Measurements from ENCODE around the gene RNF103. TPM values are rescaled to one million over a fixed set of nuclear protein-coding genes. Genes with fewer than 3 reads are reported as not detected.

The RNF103 gene
- total RNA-seq, 1 experiment from 2014 or later, result 12.4 TPM

DNA sequence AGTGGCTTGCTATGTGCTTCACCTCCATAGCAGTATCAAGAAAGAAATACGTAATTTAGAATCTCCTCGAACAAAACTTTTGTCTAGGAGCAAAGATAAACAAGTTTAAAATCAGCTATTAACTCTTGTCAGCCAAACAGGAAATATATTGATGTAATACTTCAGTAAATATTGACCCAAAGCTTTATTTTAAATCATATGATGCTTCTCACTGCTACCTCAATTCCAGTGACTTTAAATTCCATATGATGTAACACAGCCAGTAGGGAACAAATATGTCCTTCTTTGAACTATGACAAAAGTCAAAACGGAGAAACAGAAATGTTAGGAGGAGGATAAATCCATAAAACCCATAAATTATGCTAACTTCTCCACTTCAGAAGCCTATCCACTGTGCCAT lies 7.2 kb downstream of the RNF103 start:
- ChIA-PET POLR2A (interaction anchor here (0.8 to 1.3 kb wide), 3 partner anchors 12 to 174 kb away, joined by 3 to 4 read pairs (median 3); partner anchors contain the start of gene CHMP3), CTCF (no interaction called here)
- H3K27me3 Mint-ChIP-seq (ENCODE audit: insufficient read depth, unreplicated experiment), result no peaks in the 10 kb centered on the region
- intact Hi-C loops (cut with micrococcal nuclease), result no loop called here
- BruUV-seq (replicated peaks), result no TSS peak
- TF ChIP-seq, protein P1, sequence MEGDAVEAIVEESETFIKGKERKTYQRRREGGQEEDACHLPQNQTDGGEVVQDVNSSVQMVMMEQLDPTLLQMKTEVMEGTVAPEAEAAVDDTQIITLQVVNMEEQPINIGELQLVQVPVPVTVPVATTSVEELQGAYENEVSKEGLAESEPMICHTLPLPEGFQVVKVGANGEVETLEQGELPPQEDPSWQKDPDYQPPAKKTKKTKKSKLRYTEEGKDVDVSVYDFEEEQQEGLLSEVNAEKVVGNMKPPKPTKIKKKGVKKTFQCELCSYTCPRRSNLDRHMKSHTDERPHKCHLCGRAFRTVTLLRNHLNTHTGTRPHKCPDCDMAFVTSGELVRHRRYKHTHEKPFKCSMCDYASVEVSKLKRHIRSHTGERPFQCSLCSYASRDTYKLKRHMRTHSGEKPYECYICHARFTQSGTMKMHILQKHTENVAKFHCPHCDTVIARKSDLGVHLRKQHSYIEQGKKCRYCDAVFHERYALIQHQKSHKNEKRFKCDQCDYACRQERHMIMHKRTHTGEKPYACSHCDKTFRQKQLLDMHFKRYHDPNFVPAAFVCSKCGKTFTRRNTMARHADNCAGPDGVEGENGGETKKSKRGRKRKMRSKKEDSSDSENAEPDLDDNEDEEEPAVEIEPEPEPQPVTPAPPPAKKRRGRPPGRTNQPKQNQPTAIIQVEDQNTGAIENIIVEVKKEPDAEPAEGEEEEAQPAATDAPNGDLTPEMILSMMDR (IDR thresholded peaks at IDR 0.05; ENCODE audit: unreplicated experiment), result no peak
- H3K9me3 Mint-ChIP-seq (ENCODE audit: unreplicated experiment), result no peaks in the 10 kb centered on the region
- H3K27ac Mint-ChIP-seq (ENCODE audit: low read depth, unreplicated experiment), result no peak overlapping the region
- no peak for DNase-seq (ENCODE audit: unreplicated experiment)
- no peak overlapping the region for H3K4me3 Mint-ChIP-seq (ENCODE audit: unreplicated experiment)
- peaks cover 58% of the 10 kb centered on the region for H3K36me3 Mint-ChIP-seq (ENCODE audit: insufficient read depth, unreplicated experiment)
- H3K4me1 Mint-ChIP-seq (ENCODE audit: insufficient read depth, unreplicated experiment), result peaks cover 11% of the 10 kb centered on the region

DNA sequence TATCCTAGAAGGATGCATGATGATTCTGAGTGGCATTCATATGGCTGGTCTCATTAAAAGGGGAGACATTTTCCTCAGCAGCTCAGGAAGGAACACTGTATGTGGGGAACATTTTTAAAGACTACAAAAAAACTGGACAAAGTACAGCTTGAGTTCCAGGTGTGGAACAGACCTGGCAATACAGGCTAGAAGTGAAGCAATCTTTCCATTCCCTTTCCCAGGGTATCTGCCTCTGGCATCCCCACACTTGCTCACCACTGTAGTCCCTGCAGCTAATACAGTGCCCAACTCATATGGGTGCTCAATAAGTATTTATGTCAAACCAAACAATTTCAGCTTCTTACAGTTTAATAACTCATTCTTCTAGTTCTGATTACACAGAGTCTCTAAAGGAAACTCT lies 8.1 kb downstream of the RNF103 start:
- TF ChIP-seq, protein P1 (IDR thresholded peaks at IDR 0.05; ENCODE audit: unreplicated experiment), result no peak
- ChIA-PET POLR2A (interaction anchor here (0.7 to 1.3 kb wide), 3 partner anchors 11 to 174 kb away, joined by 3 to 4 read pairs (median 3); partner anchors contain the start of gene KDM3A), CTCF (no interaction called here)
- Mint-ChIP-seq H3K9me3 (ENCODE audit: unreplicated experiment) (no peaks in the 10 kb centered on the region), H3K27ac (ENCODE audit: low read depth, unreplicated experiment) (no peak overlapping the region), H3K27me3 (ENCODE audit: insufficient read depth, unreplicated experiment) (no peaks in the 10 kb centered on the region), H3K4me3 (ENCODE audit: unreplicated experiment) (no peak overlapping the region), H3K4me1 (ENCODE audit: insufficient read depth, unreplicated experiment) (peaks cover 11% of the 10 kb centered on the region), H3K36me3 (ENCODE audit: insufficient read depth, unreplicated experiment) (peaks cover 67% of the 10 kb centered on the region)
- DNase-seq (ENCODE audit: unreplicated experiment), result no peak
- BruUV-seq (replicated peaks), result no TSS peak
- intact Hi-C loops (cut with micrococcal nuclease), result no loop called here

- H3K27ac Mint-ChIP-seq (ENCODE audit: low read depth, unreplicated experiment), result no peak overlapping the region
- no peak for DNase-seq (ENCODE audit: unreplicated experiment)
- ChIA-PET CTCF (interaction anchor here (0.5 to 1.0 kb wide), 2 partner anchors 18 to 720 kb away, joined by 3 read pairs; no protein-coding TSS in a partner anchor), POLR2A (no interaction called here)
- TF ChIP-seq, protein P1 (IDR thresholded peaks at IDR 0.05; ENCODE audit: unreplicated experiment), result no peak
- H3K27me3 Mint-ChIP-seq (ENCODE audit: insufficient read depth, unreplicated experiment), result no peaks in the 10 kb centered on the region
- no peaks in the 10 kb centered on the region for H3K9me3 Mint-ChIP-seq (ENCODE audit: unreplicated experiment)
- peaks cover 5% of the 10 kb centered on the region for H3K4me1 Mint-ChIP-seq (ENCODE audit: insufficient read depth, unreplicated experiment)
- no peak overlapping the region for H3K4me3 Mint-ChIP-seq (ENCODE audit: unreplicated experiment)
- peaks cover 64% of the 10 kb centered on the region for H3K36me3 Mint-ChIP-seq (ENCODE audit: insufficient read depth, unreplicated experiment)
- intact Hi-C loops (cut with micrococcal nuclease), result no loop called here
- BruUV-seq (replicated peaks), result no TSS peak
These were observed 10.2 kb downstream of the RNF103 start for GRCh38 chr2:86613515-86613914.

DNA sequence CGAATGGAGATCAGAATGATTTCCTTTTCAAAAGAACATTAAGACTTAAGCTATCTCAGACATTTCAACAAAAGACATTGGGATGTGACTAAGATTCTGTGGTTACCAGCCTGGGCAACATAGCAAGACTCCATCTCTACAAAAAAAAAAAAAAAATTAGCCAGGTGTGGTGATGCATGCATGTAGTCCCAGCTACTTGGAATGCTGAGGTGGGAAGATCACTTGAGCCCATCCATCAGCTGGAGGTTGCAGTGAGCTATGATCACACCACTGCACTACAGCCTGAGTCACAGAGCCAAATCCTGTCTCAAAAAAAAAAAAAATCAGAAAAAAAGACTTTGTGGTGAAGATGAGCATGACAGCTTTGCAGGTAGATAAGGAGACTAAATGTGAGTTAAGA lies 12.8 kb downstream of the RNF103 start:
- H3K36me3 Mint-ChIP-seq (ENCODE audit: insufficient read depth, unreplicated experiment), result peaks cover 58% of the 10 kb centered on the region
- H3K9me3 Mint-ChIP-seq (ENCODE audit: unreplicated experiment), result no peaks in the 10 kb centered on the region
- TF ChIP-seq, protein P1 (IDR thresholded peaks at IDR 0.05; ENCODE audit: unreplicated experiment), result no peak
- CTCF ChIA-PET, result interaction anchor here (0.6 kb wide), 2 partner anchors 65 to 196 kb away, joined by 3 read pairs; no protein-coding TSS in a partner anchor
- no peak overlapping the region for H3K27ac Mint-ChIP-seq (ENCODE audit: low read depth, unreplicated experiment)
- no TSS peak for BruUV-seq (replicated peaks)
- no peaks in the 10 kb centered on the region for H3K27me3 Mint-ChIP-seq (ENCODE audit: insufficient read depth, unreplicated experiment)
- DNase-seq (ENCODE audit: unreplicated experiment), result no peak
- no peak overlapping the region for H3K4me3 Mint-ChIP-seq (ENCODE audit: unreplicated experiment)
- intact Hi-C loops (cut with micrococcal nuclease), result no loop called here
- peaks cover 5% of the 10 kb centered on the region for H3K4me1 Mint-ChIP-seq (ENCODE audit: insufficient read depth, unreplicated experiment)
- POLR2A ChIA-PET, result interaction anchor here (1.2 to 1.4 kb wide), 2 partner anchors 12 to 170 kb away, joined by 3 to 11 read pairs; partner anchors contain the start of gene KDM3A
